HTR-8/SVneo (cell line): ENCODE results near the gene EIF6.

Experiments used
- DNase-seq: peaks from one replicate; pipeline ENCODE4 v3.0.0; 2011; ENCODE audit warnings: low spot score, mixed read lengths; ENCODE audit not compliant: insufficient read length
- FAIRE-seq: peaks from 2 replicates; lab custom pipeline; 2011; peaks lifted over from hg19 to GRCh38; lab: Jason Lieb, UNC

EIF6 gene

DNA sequence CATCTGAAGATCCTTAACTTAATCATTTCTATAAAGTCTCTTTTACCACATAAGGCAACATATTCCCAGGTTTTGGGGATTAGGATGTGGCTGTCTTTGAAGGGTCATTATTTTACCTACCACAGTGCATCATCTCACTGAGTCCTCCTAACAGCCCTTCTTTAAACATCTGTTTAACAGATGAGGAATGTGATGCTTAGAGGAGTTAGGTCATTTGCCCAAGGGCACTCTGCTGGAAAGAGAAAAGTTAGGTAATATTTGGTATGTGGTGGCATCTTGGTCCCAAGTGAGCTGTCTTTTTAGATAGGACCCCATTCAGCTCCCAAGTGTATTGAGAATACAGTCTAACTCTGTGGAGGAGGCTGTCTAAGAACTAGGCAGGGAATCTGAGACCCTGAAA is 47.1 kb downstream of the EIF6 start:
- no peak for FAIRE-seq
- DNase-seq, result no peak

- DNase-seq, result no peak
- no peak for FAIRE-seq
Measured at GRCh38 chr20:35235881-35236280, 48.7 kb downstream of the EIF6 start.

GRCh38 chr20:35232575-35232974 is 52.0 kb downstream of the EIF6 start:
- DNase-seq (no peak), FAIRE-seq (peak; percentile 69)
